GM19455 (cell line): Measurements from ENCODE around the gene ATP9B.

Experiments used
- ATAC-seq: cut with Tn5 transposase; IDR thresholded peaks from one replicate; pipeline ENCODE4 v1.9.1; 2021; ENCODE audit not compliant: unreplicated experiment

ATP9B gene, protein sequence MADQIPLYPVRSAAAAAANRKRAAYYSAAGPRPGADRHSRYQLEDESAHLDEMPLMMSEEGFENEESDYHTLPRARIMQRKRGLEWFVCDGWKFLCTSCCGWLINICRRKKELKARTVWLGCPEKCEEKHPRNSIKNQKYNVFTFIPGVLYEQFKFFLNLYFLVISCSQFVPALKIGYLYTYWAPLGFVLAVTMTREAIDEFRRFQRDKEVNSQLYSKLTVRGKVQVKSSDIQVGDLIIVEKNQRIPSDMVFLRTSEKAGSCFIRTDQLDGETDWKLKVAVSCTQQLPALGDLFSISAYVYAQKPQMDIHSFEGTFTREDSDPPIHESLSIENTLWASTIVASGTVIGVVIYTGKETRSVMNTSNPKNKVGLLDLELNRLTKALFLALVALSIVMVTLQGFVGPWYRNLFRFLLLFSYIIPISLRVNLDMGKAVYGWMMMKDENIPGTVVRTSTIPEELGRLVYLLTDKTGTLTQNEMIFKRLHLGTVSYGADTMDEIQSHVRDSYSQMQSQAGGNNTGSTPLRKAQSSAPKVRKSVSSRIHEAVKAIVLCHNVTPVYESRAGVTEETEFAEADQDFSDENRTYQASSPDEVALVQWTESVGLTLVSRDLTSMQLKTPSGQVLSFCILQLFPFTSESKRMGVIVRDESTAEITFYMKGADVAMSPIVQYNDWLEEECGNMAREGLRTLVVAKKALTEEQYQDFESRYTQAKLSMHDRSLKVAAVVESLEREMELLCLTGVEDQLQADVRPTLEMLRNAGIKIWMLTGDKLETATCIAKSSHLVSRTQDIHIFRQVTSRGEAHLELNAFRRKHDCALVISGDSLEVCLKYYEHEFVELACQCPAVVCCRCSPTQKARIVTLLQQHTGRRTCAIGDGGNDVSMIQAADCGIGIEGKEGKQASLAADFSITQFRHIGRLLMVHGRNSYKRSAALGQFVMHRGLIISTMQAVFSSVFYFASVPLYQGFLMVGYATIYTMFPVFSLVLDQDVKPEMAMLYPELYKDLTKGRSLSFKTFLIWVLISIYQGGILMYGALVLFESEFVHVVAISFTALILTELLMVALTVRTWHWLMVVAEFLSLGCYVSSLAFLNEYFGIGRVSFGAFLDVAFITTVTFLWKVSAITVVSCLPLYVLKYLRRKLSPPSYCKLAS

DNA sequence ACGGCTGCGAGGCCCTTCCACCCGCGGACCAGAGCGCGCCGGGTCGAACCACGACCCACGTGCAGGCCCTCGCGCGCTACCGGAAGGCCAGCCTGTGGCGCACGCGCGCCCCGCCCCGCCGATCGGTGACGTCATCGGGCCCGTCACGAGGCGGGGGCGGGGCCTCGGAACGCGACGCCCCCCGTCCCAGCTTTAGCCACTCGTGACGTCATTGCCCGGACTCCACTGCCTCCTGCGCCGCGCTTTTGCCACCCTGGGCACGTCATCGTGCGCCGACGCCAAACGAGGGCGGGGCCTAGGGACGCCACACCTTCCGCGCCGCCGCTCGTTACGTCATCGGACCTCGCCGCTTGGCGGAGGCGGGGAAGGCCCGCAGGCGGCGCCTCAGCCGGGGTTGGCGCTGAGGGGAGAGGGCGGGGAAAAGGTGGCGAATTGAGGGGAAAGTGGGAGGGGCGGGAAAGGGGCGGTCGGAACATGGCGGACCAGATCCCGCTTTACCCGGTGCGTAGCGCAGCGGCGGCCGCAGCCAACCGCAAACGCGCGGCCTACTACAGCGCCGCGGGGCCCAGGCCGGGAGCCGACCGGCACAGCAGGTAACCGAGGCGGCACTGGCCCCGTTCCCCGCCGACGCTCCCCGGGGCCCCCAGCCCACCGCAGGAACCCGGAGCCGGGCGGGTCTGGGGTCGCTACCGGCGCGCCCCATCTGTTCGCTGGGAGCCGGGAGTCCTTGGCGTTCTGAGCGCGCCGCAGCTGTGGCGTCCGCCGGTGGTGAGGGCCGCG, at the start of gene ATP9B:
Gene ATP9B, plus strand, starts transcription at position 458 of the 780 bp plus-strand sequence. Its CDS starts 17 bp downstream, at position 475.
- peak; percentile 83 for ATAC-seq

DNA sequence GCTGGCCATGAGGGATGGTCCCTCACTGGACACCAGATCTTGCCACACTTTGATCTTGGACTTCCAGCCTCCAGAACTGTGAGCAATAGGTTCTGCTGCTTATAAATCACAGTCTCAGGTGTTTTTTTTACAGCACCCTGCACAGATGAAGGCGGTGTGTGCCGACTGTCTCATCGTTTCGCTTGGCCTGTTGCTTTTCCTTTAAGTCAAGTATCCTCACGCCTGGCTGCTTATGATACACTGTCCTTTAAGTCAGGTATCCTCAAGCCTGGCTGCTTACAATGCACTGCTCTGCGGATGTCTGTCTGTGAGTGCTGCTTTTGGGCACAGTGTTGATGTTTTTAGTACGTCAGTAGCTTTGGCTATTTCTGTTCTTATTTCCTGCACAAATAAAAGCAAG, 49.3 kb upstream of the ATP9B start:
- no peak for ATAC-seq

DNA sequence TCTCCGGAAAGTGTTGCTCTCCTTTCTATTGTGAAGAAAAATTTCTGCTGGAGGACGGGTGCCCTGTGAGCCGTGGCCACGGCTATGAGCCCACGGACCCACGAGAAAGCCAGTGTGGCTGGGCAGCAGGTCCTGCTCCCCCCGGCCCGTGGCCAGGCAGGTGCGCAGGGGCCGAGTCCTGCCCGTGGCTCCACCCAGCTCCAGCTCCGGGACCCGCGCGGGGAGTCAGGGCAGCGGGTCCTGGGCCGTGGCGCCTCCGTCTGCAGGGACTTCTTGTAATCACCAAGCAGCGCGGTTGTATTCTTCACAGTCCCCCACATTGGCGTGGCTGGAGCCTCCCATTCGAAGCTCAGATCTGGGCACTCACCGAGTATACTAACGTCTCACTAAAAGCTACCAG, 46.6 kb upstream of the ATP9B start:
- no peak for ATAC-seq

DNA sequence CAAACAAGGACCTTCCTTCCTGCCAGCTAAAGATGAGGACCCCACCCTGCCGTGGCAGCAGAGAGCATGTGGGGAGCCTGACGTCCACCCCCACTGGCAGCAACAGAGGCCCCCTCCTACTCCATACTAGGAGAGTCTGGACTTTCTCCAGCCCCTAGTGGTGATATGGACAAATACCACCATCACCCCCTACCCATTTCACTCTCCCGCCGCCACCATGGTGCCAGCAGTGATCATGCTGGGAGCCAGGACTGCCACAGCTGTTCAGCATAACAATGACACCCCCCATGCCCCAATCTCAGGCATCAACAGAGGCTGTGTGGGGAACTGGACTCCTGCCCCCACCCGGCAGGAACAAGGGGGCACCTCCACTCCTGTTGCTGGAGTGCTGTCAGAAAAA, 42.7 kb upstream of the ATP9B start:
- ATAC-seq = no peak

DNA sequence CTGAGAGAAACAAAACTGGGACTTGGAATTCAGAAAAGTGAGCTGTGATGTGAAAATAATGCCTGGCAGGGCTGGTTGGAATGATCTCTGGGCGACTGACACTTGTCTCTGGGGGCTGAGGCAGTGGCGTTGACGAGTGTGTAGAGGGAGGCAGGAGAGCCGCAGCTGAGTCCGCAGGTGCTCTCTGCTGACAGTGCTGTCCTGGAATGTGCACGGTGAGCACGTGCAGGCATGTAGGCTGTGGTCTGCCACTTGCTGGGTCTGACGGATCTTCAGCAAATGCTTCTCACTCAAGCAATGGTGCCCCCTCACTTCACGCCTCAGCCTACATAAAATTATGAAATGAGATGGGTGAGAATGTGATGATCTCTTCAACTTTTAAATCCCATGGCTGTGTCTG, 38.5 kb upstream of the ATP9B start:
- ATAC-seq = no peak

DNA sequence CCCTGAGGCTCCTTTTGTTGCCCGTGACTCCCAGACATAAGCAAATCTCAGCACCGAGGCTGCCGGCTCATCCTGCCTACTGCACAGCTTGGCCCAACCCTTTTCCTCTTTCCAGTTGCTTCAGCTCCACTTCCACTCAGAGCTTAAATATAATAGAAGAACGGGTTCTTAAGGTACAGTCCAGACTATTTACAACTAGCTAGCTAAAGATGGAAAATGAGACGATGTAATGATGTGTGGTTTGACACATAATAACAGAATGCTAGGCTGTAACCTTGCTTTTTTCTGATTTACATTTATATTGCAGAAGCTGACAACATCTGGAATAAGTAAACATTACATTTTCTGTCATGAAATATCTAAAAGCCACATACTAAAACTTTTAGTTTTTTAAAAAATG, 26.9 kb upstream of the ATP9B start:
- ATAC-seq = no peak

DNA sequence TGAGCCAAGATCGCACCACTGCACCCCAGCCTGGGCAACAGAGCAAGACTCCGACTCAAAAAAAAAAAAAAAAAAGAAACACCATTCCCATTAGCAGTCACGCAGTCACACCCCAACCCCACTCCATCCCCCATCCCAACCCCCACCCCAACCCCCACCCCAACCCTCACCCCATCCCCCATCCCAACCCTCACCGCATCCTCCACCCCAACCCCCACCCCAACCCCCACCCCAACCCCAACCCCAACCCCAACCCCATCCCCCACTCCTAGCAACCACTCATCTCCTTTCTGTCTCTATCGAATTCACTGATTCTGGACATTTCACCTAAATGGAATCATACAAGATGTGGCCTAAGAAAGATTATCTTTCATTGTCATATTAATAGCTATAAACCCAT, 25.9 kb upstream of the ATP9B start:
- ATAC-seq = no peak

DNA sequence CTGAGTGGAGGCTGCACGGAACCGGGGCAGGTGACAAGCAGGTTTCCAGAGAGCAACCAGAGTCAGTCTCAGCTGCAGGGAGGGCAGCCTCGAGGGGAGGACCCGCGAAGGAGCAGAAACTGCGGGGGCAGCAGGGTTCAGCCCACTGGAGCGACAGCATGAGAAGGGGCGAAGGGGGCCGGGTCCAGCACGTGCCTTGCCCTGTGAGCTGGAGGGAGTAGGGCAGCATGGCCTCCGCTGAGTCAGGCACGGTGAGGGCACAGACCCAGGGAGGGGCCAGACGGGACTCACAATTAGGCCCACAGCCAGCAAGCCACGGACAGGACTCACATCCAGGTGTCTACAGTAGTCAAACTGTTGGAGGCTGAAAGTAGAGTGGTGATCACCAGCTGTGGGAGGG, 22.7 kb upstream of the ATP9B start:
- ATAC-seq = no peak

DNA sequence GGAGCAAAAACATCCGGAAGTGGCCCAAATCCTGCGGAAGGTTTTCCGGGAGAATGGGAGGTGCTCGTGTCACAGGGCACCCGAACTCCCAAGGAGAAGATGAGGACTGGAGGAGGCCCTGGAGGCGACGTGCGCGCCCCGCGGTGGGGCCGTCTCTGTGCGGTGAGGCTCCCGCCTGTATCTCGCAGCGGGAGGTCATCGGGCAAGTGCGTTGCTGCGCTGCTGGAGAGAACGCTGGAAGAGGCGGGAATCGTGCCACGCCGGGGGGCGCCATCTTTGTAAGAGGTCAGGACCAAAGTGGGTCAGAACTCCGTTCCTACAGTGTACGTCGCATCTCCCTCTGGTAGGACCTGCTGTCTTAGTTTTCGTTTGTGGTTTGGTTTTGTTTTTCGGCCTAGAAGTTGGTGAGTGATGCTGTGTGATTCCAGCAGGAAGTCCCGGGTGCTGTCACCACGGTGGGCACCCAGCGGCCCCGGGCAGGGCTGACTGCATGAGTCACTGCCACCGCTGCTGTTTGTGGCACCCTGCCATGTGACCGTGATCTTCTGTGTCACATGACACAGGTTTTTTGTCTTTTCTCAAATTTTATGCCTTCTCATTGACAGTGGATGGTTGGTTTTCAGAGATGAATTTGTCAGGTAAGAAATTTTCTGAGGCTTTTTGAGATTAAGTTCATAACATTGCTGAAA, 21.5 kb upstream of the ATP9B start:
- ATAC-seq = no peak

DNA sequence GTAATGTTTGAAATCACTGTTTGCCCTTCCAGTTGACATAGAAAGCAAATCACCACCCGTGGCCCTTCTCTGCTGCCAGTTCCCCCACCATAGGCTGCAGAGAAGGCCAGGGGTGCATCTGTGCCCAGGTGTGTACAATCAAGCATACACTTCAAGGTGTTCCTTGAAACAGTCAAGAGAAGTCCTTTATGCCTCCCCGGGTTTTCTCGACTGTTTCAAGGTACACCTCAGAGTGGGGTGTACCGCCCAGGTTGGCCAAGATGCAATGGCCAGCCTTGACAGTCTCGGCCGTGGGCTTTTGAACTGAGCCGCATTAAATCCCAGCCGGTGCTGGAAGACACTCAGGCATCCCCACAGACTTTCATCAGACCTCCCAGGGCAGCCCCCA, 21.0 kb upstream of the ATP9B start:
- ATAC-seq = no peak

DNA sequence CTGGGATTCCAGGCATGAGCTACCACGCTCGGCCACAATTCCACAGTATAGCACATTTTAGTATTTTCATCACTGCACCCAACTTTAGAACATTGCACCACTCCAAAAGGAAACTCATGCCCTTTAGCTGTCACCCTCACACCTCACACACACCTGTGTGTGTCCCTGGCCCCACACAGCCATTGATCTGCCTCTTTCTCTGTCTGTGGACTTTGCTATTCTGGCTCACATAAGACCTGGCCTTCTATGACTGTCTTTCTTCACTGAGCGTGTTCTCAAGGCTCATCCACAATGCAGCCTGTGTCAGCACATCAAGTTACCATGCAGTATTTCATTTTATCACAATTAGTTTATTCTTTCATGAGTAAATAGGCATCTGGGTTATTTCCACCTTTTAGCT, 19.7 kb upstream of the ATP9B start:
- ATAC-seq = no peak

DNA sequence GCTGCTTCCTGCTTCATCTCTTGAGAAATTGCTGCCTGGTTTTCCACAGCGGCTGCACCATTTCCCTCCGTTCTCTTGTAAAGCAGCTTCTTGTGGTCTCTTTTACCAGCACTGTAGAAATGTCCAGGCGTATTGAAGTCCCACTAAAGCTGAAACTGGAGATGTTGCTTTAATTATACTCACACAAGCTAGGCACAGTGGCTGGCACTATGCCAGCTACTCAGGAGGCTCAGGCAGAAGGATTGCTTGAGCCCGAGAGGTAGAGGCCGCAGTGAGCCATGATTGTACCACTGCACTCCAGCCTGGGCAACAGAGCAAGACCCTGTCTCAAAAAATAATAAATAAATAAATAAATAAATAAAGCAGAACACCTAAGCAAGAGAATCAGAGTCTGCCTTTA, 19.2 kb upstream of the ATP9B start:
- ATAC-seq = no peak

DNA sequence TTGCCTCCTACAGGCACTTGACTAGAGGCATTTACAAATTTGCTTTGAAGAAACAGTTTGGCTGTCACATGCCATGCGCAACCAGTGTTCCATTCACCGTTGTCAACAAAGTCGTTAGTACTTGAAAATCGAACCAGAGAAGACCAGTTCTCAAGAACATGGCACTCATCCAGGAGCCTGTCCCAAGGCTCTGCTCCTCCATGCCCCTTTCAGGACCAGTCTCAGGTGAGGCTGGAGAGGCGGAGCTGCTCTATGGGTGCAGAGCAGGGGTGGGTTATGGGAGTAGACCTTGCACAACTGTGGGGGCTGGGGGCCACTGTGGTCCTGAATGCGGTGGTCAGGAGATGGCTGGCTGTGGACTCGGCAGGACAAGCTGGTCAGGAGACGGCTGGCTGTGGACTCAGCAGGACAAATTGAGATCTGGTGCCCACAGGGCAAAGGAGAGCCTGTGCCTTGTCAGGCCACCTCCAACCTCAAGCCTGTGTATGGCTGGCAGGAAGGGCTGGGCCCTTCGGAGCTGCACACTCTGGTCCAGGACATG, 12.3 kb upstream of the ATP9B start:
- no peak for ATAC-seq

DNA sequence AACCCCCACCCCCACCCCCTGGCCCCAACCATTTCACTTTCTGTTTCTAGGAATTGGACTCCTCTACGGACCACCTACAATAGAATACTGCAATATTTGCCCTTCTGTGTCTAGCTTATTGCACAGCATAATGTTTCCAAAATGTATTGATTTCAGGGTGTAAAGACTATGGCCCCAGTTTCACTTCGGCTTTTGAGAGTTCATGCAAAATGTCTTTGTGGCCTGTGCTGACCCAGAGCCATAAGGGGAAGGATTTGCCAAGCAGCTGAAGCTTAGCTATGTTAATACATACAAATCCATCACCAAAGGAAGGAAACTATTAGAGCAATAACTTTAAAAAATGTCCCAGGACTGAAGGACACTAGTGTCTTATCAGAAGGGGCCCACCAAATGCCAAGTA, 11.2 kb upstream of the ATP9B start:
- peak; percentile 74 for ATAC-seq

DNA sequence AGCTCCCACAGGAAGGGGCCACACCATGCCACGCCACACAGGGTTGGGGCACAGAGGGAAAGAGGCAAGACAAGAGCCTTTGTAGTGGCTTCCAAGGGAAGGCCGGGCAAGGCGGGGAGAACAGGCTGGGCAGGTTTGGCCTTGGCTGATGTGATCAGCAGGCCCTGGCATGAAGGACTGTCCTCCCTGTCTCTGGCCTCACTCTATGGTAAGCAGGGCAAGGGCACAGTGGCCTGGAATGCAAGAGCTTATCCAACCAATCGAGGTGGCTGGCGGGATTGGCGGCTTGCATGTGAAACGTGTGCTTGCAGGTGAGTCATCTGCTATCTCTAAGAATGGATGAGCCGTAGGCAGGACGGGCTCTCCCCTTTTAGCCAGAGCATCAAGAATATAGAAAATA, 6.4 kb upstream of the ATP9B start:
- ATAC-seq = no peak

DNA sequence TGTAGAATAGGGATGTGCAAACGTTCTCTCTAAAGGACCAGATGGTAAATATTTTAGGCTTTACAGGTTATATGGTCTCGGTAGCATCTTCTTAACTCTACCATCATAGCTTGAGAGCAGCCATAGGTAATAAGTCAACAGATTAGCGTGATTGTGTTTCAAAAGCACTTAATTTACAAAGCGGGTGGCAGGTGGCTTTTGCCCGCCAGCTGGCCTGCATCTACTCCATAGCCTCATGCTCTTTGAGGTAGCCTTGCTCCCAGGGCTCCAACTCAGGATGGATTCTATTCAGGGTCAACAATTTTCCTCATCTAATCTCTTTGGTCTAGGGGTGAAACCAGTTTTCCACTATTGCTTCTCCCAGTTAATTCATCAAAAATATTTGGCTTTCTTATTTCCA, 5.0 kb upstream of the ATP9B start:
- ATAC-seq = no peak

DNA sequence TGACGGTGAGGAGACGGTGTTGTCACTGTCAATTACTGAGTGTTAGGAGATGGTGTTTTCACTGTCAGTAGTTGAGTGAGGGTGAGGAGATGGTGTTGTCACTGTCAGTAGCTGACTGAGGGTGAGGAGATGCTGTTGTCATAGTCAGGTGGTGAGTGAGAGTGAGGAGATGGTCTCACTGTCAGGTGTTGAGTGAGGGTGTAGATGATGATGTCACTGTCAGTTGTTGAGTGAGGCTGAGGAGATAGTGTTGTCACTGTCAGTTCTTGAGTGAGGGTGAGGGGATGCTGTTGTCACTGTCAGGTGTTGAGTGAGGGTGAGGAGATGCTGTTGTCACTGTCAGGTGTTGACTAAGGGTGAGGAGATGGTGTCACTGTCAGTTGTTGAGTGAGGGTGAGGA, 3.4 kb upstream of the ATP9B start:
- ATAC-seq = no peak

DNA sequence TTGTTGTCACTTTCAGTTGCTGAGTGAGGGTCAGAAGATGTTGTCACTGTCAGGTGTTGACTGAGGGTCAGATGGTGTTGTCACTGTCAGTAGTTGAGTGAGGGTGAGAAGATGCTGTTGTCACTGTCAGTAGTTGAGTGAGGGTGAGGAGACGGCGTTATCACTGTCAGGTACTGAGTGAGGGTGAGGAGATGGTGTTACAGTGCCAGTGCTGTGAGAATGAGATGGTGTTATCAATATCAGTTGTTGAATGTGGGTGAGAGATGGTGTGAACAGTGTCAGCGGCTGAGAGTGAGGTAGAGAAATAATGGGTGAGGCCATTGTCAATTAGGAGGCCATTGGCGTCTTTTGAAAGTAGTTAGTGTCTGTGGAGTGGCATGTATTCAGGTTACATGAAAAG, 1.6 kb upstream of the ATP9B start:
- ATAC-seq = no peak

DNA sequence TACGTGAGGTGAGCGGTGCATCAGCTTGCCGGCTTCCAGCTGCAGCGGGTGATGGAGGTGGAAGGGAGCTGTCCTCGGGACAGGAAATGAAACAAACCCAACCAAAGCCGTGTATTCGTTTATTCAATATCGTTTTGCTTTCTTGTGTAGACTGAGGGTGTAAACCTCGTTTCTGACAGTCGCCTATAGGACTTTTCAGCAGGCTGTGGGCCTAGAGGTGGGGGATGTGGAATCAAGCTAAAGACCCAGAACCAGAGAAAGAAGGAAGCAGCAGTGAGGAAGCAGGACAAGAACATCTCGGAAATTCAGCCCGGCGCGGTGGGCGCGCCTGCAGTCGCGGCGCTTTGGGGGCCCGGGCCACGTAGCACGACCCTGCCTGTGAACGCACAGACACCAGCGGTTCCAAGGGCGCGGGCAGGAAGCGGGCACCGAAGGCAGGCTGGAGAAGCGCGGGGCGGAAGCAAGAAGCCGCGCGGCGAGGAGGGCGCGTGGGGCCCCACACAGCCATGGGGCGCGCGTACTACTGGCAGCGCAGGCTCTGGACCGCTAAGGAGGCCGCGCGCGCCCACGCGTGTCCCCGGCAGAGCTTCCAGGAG, 755 bp upstream of the ATP9B start:
- ATAC-seq = peak; percentile 43

DNA sequence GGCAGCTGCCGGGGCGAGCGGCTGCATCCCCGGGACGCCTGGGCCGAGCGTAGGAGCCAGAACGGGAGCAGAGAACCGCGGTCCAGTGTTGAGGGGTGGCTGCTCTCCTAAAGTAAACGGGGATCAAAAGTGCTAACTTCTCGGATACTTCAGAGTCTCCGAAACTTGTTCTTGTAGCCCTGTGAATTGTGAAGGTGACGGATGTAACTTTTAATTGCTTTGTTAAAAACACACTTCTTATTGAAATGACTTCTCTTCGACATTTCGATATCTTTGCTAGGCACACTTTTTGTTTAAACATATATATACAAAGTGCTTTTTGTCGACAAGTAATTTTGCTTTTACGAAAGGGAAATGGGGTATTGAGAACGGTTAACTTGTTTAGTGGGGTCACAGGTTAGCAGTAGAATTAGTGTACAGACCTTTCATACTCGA, 540 bp downstream of the ATP9B start:
- peak; percentile 28 for ATAC-seq
